ENCODE data around the gene SLC5A2.
"Not testable (repeated sequence)": the region's sequence is repeated elsewhere in the genome, so short reads cannot be mapped to it uniquely, and the experiment has no call there.

The SLC5A2 gene

GRCh38 chr16:31521368-31521767 is 38.4 kb downstream of the SLC5A2 start:
- H3K36me3 ChIP-seq (ENCODE audit: control insufficient read depth, insufficient read depth, low read length): no peaks in the 10 kb centered on the region
- H3K27ac ChIP-seq (ENCODE audit: low read depth, low read length, severe bottlenecking): no peak overlapping the region
- no peaks in the 10 kb centered on the region for H3K4me1 ChIP-seq (ENCODE audit: control insufficient read depth, insufficient read depth, low read length, poor library complexity, severe bottlenecking)
- H3K9me3 ChIP-seq (ENCODE audit: control insufficient read depth, low read length): no peaks in the 10 kb centered on the region
- WGBS, 2 experiments (ENCODE audit: insufficient coverage in 2 of 2): 50 to 80% methylated on average over 1 to 2 of the region's 3 CpGs
- no peak overlapping the region for H3K4me3 ChIP-seq (ENCODE audit: extremely low read depth, insufficient read depth, low read length, poor library complexity, severe bottlenecking)

- Histone ChIP-seq H3K4me3 (ENCODE audit: extremely low read depth, insufficient read depth, low read length, poor library complexity, severe bottlenecking) (no peak overlapping the region), H3K9me3 (ENCODE audit: control insufficient read depth, low read length) (no peaks in the 10 kb centered on the region), H3K27ac (ENCODE audit: low read depth, low read length, severe bottlenecking) (no peak overlapping the region), H3K36me3 (ENCODE audit: control insufficient read depth, insufficient read depth, low read length) (no peaks in the 10 kb centered on the region), H3K4me1 (ENCODE audit: control insufficient read depth, insufficient read depth, low read length, poor library complexity, severe bottlenecking) (no peaks in the 10 kb centered on the region)
- WGBS, 2 experiments (ENCODE audit: insufficient coverage in 2 of 2): 83 to 95% methylated on average over 3 to 4 of the region's 6 CpGs
These were observed 39.1 kb downstream of the SLC5A2 start for GRCh38 chr16:31522071-31522470.

GRCh38 chr16:31523768-31524167 is 40.8 kb downstream of the SLC5A2 start:
- WGBS, 2 experiments (ENCODE audit: insufficient coverage in 2 of 2): no CpG with 5 or more reads among the region's 6 CpGs
- not testable (repeated sequence) for H3K4me3 ChIP-seq (ENCODE audit: extremely low read depth, insufficient read depth, low read length, poor library complexity, severe bottlenecking); H3K27ac ChIP-seq (ENCODE audit: low read depth, low read length, severe bottlenecking); H3K36me3 ChIP-seq (ENCODE audit: control insufficient read depth, insufficient read depth, low read length); H3K4me1 ChIP-seq (ENCODE audit: control insufficient read depth, insufficient read depth, low read length, poor library complexity, severe bottlenecking); H3K9me3 ChIP-seq (ENCODE audit: control insufficient read depth, low read length)

GRCh38 chr16:31525113-31525512 is 42.2 kb downstream of the SLC5A2 start:
- Histone ChIP-seq H3K4me3 (ENCODE audit: extremely low read depth, insufficient read depth, low read length, poor library complexity, severe bottlenecking) (no peak overlapping the region), H3K27ac (ENCODE audit: low read depth, low read length, severe bottlenecking) (no peak overlapping the region), H3K4me1 (ENCODE audit: control insufficient read depth, insufficient read depth, low read length, poor library complexity, severe bottlenecking) (no peaks in the 10 kb centered on the region), H3K36me3 (ENCODE audit: control insufficient read depth, insufficient read depth, low read length) (no peaks in the 10 kb centered on the region), H3K9me3 (ENCODE audit: control insufficient read depth, low read length) (no peaks in the 10 kb centered on the region)
- 93 to 100% methylated on average over 3 of the region's 3 CpGs for WGBS, 2 experiments (ENCODE audit: insufficient coverage in 2 of 2)

- Histone ChIP-seq H3K9me3 (ENCODE audit: control insufficient read depth, low read length) (no peaks in the 10 kb centered on the region), H3K27ac (ENCODE audit: low read depth, low read length, severe bottlenecking) (no peak within 1 kb of the TSS), H3K4me3 (ENCODE audit: extremely low read depth, insufficient read depth, low read length, poor library complexity, severe bottlenecking) (no peak within 1 kb of the TSS), H3K36me3 (ENCODE audit: control insufficient read depth, insufficient read depth, low read length) (no peaks in the 10 kb centered on the region), H3K4me1 (ENCODE audit: control insufficient read depth, insufficient read depth, low read length, poor library complexity, severe bottlenecking) (no peaks in the 10 kb centered on the region)
- 41 to 57% methylated on average over 6 of the region's 6 CpGs for WGBS, 2 experiments (ENCODE audit: insufficient coverage in 2 of 2)
These were observed 44.9 kb downstream of the SLC5A2 start, which contains the start of gene AHSP for GRCh38 chr16:31527734-31528274. Gene AHSP (plus strand): TSS chr16:31527900. CDS start chr16:31528140, 240 bp downstream.

GRCh38 chr16:31528523-31529107 is 45.7 kb downstream of the SLC5A2 start:
- 34 to 44% methylated on average over 10 to 11 of the region's 11 CpGs for WGBS, 2 experiments (ENCODE audit: insufficient coverage in 2 of 2)
- Histone ChIP-seq H3K36me3 (ENCODE audit: control insufficient read depth, insufficient read depth, low read length) (no peaks in the 10 kb centered on the region), H3K4me3 (ENCODE audit: extremely low read depth, insufficient read depth, low read length, poor library complexity, severe bottlenecking) (peak overlapping the region; percentile 5), H3K9me3 (ENCODE audit: control insufficient read depth, low read length) (no peaks in the 10 kb centered on the region), H3K27ac (ENCODE audit: low read depth, low read length, severe bottlenecking) (no peak overlapping the region), H3K4me1 (ENCODE audit: control insufficient read depth, insufficient read depth, low read length, poor library complexity, severe bottlenecking) (no peaks in the 10 kb centered on the region)

- WGBS, 2 experiments (ENCODE audit: insufficient coverage in 2 of 2): 3 to 7% methylated on average over 18 to 23 of the region's 52 CpGs
These were observed 46.4 kb downstream of the SLC5A2 start for GRCh38 chr16:31529108-31529936.

GRCh38 chr16:31529937-31530312 is 47.0 kb downstream of the SLC5A2 start:
- WGBS, 2 experiments (ENCODE audit: insufficient coverage in 2 of 2): 42 to 52% methylated on average over 12 to 14 of the region's 17 CpGs
- Histone ChIP-seq H3K4me1 (ENCODE audit: control insufficient read depth, insufficient read depth, low read length, poor library complexity, severe bottlenecking) (no peaks in the 10 kb centered on the region), H3K4me3 (ENCODE audit: extremely low read depth, insufficient read depth, low read length, poor library complexity, severe bottlenecking) (peak overlapping the region; percentile 2), H3K27ac (ENCODE audit: low read depth, low read length, severe bottlenecking) (no peak overlapping the region), H3K36me3 (ENCODE audit: control insufficient read depth, insufficient read depth, low read length) (no peaks in the 10 kb centered on the region), H3K9me3 (ENCODE audit: control insufficient read depth, low read length) (no peaks in the 10 kb centered on the region)

More at GRCh38 chr16:31529108-31529936, 46.4 kb downstream of the SLC5A2 start:
- H3K36me3 ChIP-seq (ENCODE audit: control insufficient read depth, insufficient read depth, low read length): no peaks in the 10 kb centered on the region
- H3K4me3 ChIP-seq (ENCODE audit: extremely low read depth, insufficient read depth, low read length, poor library complexity, severe bottlenecking): peak overlapping the region; percentile 5
- no peak overlapping the region for H3K27ac ChIP-seq (ENCODE audit: low read depth, low read length, severe bottlenecking)
- H3K4me1 ChIP-seq (ENCODE audit: control insufficient read depth, insufficient read depth, low read length, poor library complexity, severe bottlenecking): no peaks in the 10 kb centered on the region
- no peaks in the 10 kb centered on the region for H3K9me3 ChIP-seq (ENCODE audit: control insufficient read depth, low read length)

GRCh38 chr16:31530405-31530804 is 47.5 kb downstream of the SLC5A2 start:
- Histone ChIP-seq H3K9me3 (ENCODE audit: control insufficient read depth, low read length) (no peaks in the 10 kb centered on the region), H3K27ac (ENCODE audit: low read depth, low read length, severe bottlenecking) (no peak overlapping the region), H3K4me3 (ENCODE audit: extremely low read depth, insufficient read depth, low read length, poor library complexity, severe bottlenecking) (no peak overlapping the region), H3K4me1 (ENCODE audit: control insufficient read depth, insufficient read depth, low read length, poor library complexity, severe bottlenecking) (no peaks in the 10 kb centered on the region), H3K36me3 (ENCODE audit: control insufficient read depth, insufficient read depth, low read length) (no peaks in the 10 kb centered on the region)
- whole genome bisulfite sequencing, 2 experiments (ENCODE audit: insufficient coverage in 2 of 2): 83% methylated on average over 1 of the region's 5 CpGs

GRCh38 chr16:31531096-31531495 is 48.2 kb downstream of the SLC5A2 start:
- H3K9me3 ChIP-seq (ENCODE audit: control insufficient read depth, low read length): no peaks in the 10 kb centered on the region
- H3K36me3 ChIP-seq (ENCODE audit: control insufficient read depth, insufficient read depth, low read length): no peaks in the 10 kb centered on the region
- no peak overlapping the region for H3K4me3 ChIP-seq (ENCODE audit: extremely low read depth, insufficient read depth, low read length, poor library complexity, severe bottlenecking)
- H3K4me1 ChIP-seq (ENCODE audit: control insufficient read depth, insufficient read depth, low read length, poor library complexity, severe bottlenecking): no peaks in the 10 kb centered on the region
- H3K27ac ChIP-seq (ENCODE audit: low read depth, low read length, severe bottlenecking): no peak overlapping the region
- WGBS, 2 experiments (ENCODE audit: insufficient coverage in 2 of 2): 100% methylated on average over 1 of the region's 1 CpG; no CpG with 5 or more reads in 1 of the 2 experiments

- no peak overlapping the region for H3K4me3 ChIP-seq (ENCODE audit: extremely low read depth, insufficient read depth, low read length, poor library complexity, severe bottlenecking)
- no peaks in the 10 kb centered on the region for H3K4me1 ChIP-seq (ENCODE audit: control insufficient read depth, insufficient read depth, low read length, poor library complexity, severe bottlenecking)
- H3K9me3 ChIP-seq (ENCODE audit: control insufficient read depth, low read length): no peaks in the 10 kb centered on the region
- H3K36me3 ChIP-seq (ENCODE audit: control insufficient read depth, insufficient read depth, low read length): no peaks in the 10 kb centered on the region
- WGBS, 2 experiments (ENCODE audit: insufficient coverage in 2 of 2): 70 to 83% methylated on average over 1 of the region's 2 CpGs
- H3K27ac ChIP-seq (ENCODE audit: low read depth, low read length, severe bottlenecking): no peak overlapping the region
These were observed 49.2 kb downstream of the SLC5A2 start for GRCh38 chr16:31532120-31532519.

All from mesodermal cell (in vitro differentiated cells).